Suprapubic skin (tissue), 4 donors: Measurements from ENCODE around the gene GAPT. TPM values are rescaled to one million over a fixed set of nuclear protein-coding genes. Genes with fewer than 3 reads are reported as not detected.
A peak's percentile ranks its signal among the peaks of the same experiment; 100 is the strongest.

Source experiments
- DNase-seq, 2 donors: peaks; one replicate each; pipeline ENCODE4 v3.0.0-alpha.2; 2019; ENCODE audit warnings: low spot score in 2 of 2
- H3K27ac ChIP-seq: fragments of 200-600 bp; sonication (generic); one replicate; pipeline ENCODE4 v1.5.1; 2019
- H3K27me3 ChIP-seq: fragments of 200-600 bp; sonication (generic); one replicate; pipeline ENCODE4 v1.5.1; 2019
- H3K36me3 ChIP-seq: fragments of 200-600 bp; sonication (generic); one replicate; pipeline ENCODE4 v1.5.1; 2019
- H3K4me1 ChIP-seq: fragments of 200-600 bp; sonication (generic); one replicate; pipeline ENCODE4 v1.5.1; 2019
- H3K4me3 ChIP-seq: fragments of 200-600 bp; sonication (generic); one replicate; pipeline ENCODE4 v1.5.1; 2019; ENCODE audit warnings: mild to moderate bottlenecking
- H3K9me3 ChIP-seq: fragments of 200-600 bp; sonication (generic); one replicate; pipeline ENCODE4 v1.5.1; 2019
- EP300 ChIP-seq: sonication (generic); formaldehyde crosslinking; IDR thresholded peaks from one replicate; pipeline ENCODE4 v1.6.1; 2017; ENCODE audit warnings: antibody characterized with exemption
- POLR2A ChIP-seq, 2 donors: fragments of 450-650 bp; IDR thresholded peaks; one replicate each; pipeline ENCODE4 v1.6.1; 2017; ENCODE audit warnings: antibody characterized with exemption in 2 of 2, mild to moderate bottlenecking in 2 of 2, moderate library complexity in 2 of 2
- POLR2AphosphoS5 ChIP-seq, 3 donors: sonication (generic); formaldehyde crosslinking; IDR thresholded peaks; one replicate each; pipeline ENCODE4 v1.6.1; 2017; ENCODE audit warnings: antibody characterized with exemption in 3 of 3
- WGBS: methylation state at CpG from one replicate; pipeline ENCODE4 v1.1.5; 2018; 5-methylcytosine and 5-hydroxymethylcytosine counted together
- total RNA-seq, 4 donors: library from RNA; depleted of rRNA; stranded (reverse); fragments of >200 nt; gene quantifications; one replicate each; pipeline ENCODE4 v1.1.0, GENCODE V29; 2016
- TF ChIP-seq, protein P1 (sequence below), 2 donors: fragments of 200-600 bp in 1 of 2; fragments of 450-650 bp in 1 of 2; sonication (generic) in 1 of 2; IDR thresholded peaks; one replicate each; pipeline ENCODE4 v1.5.1; 2016 to 2019; ENCODE audit warnings: antibody characterized with exemption in 2 of 2, mild to moderate bottlenecking in 1 of 2, moderate library complexity in 1 of 2

The GAPT gene
- total RNA-seq, 4 donors from 2014 or later, result 0.42 to 1.4 TPM; not detected in 2

DNA sequence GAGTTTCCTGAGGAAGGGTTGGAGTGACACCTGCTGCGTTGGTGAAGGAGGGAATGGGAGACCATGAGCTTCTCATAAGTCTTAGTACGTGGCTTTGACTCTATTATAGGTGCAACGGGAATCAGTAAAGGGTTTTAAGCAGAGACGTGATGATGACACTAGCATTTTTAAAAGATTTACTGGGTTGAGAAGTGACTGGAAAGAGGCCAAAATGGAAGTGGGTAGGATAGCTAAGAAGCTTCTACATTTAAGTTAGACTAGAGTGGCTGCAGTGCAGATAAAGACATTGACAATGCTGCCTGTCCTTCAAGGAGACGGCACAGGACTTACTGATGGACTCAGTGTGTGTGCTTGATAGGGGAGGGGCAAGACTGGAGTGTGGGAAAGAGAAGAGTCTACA, 6.2 kb downstream of the GAPT start:
- H3K4me1 ChIP-seq, result no peaks in the 10 kb centered on the region
- DNase-seq, result no peak
- TF ChIP-seq EP300, result no peak
- no peak for TF ChIP-seq POLR2A (IDR thresholded peaks at IDR 0.05)
- TF ChIP-seq, protein P1, sequence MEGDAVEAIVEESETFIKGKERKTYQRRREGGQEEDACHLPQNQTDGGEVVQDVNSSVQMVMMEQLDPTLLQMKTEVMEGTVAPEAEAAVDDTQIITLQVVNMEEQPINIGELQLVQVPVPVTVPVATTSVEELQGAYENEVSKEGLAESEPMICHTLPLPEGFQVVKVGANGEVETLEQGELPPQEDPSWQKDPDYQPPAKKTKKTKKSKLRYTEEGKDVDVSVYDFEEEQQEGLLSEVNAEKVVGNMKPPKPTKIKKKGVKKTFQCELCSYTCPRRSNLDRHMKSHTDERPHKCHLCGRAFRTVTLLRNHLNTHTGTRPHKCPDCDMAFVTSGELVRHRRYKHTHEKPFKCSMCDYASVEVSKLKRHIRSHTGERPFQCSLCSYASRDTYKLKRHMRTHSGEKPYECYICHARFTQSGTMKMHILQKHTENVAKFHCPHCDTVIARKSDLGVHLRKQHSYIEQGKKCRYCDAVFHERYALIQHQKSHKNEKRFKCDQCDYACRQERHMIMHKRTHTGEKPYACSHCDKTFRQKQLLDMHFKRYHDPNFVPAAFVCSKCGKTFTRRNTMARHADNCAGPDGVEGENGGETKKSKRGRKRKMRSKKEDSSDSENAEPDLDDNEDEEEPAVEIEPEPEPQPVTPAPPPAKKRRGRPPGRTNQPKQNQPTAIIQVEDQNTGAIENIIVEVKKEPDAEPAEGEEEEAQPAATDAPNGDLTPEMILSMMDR (IDR thresholded peaks at IDR 0.05), result no peak
- TF ChIP-seq POLR2AphosphoS5 (IDR thresholded peaks at IDR 0.05), result no peak

DNA sequence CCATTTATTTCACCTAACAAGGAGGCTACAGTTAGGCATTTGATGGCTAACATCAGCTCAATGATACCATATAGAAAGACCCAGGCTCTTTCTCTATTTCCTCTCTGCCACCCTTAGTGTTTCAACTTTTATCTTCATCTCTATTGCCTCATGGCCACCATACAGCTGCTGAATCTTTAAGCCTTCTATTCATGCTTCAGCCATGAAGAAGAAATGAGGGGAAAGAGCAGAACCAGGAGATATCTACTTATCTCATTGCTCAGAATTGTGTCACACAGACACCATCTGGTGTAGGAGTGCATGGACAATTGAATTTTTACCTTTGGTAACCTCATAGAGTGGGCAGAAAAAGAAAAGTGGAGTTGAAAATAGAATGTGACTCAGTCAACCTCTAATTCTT, 6.7 kb downstream of the GAPT start:
- no peak for DNase-seq
- no peaks in the 10 kb centered on the region for H3K9me3 ChIP-seq
- H3K4me3 ChIP-seq, result no peak overlapping the region
- TF ChIP-seq POLR2AphosphoS5 (IDR thresholded peaks at IDR 0.05) (no peak), POLR2A (IDR thresholded peaks at IDR 0.05) (no peak), EP300 (no peak)
- TF ChIP-seq, protein P1 (IDR thresholded peaks at IDR 0.05), result no peak
- no peak overlapping the region for H3K27ac ChIP-seq
- no peaks in the 10 kb centered on the region for H3K36me3 ChIP-seq
- no peaks in the 10 kb centered on the region for H3K27me3 ChIP-seq
- H3K4me1 ChIP-seq, result no peaks in the 10 kb centered on the region

More for the DNA sequence above, 6.2 kb downstream of the GAPT start:
- Histone ChIP-seq H3K4me3 (no peak overlapping the region), H3K27me3 (no peaks in the 10 kb centered on the region), H3K27ac (no peak overlapping the region), H3K9me3 (no peaks in the 10 kb centered on the region), H3K36me3 (no peaks in the 10 kb centered on the region)
- WGBS, result 71% methylated on average over 5 of the region's 5 CpGs

DNA sequence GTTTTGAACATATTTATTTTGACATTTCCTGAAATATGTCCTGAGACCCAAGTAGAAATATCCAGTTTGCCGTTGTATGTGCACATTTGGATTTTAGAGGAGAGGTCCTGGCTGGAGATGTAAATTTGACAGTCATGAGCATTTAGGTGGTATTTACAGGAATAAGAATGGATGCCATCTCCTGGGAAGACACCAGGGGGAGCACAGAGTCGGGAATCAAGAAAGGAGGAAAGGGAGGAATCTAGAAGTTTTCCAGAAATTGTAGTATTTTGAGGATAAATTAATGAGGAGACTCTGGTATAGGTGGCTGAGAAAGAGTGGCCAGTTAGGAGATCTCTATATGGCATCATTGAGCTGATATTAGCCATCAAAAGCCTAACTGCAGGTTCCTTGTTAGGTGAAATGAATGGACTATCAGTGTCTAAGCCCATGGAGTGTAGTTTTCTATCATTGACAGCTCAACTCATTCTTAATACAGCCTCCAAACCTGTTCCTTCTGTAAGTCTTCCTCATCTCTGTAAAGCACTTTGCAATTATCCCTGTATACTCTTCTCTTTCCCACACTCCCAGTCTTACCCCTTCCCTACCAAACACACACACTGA, 7.2 kb downstream of the GAPT start:
- no peak for DNase-seq
- Histone ChIP-seq H3K4me1 (no peaks in the 10 kb centered on the region), H3K36me3 (no peaks in the 10 kb centered on the region), H3K27me3 (no peaks in the 10 kb centered on the region), H3K27ac (no peak overlapping the region), H3K4me3 (no peak overlapping the region), H3K9me3 (no peaks in the 10 kb centered on the region)
- TF ChIP-seq POLR2A (IDR thresholded peaks at IDR 0.05), result no peak
- TF ChIP-seq, protein P1 (IDR thresholded peaks at IDR 0.05), result peak; percentile 16 to 53
- WGBS, result 8% methylated on average over 2 of the region's 2 CpGs

DNA sequence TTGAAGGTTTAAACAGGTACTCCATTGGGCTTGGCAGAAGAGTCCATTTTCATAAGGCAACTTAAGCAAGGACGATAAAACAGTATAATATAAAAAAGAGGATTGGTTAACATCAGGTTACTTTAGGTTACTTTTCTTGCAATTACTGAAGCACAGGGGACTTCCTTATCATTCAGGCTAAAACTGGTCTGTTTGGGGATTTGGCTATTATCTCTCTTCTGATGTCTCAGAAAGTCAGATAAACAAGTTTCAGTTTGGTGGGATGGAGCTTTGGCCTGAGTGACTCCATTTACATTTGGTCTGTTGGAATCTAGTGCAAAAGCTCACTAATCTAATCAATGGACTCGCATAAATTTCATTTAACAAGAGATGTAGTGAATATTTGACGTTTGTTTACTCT, 8.0 kb downstream of the GAPT start:
- H3K4me1 ChIP-seq, result no peaks in the 10 kb centered on the region
- H3K36me3 ChIP-seq, result no peaks in the 10 kb centered on the region
- no peaks in the 10 kb centered on the region for H3K27me3 ChIP-seq
- TF ChIP-seq POLR2A (IDR thresholded peaks at IDR 0.05), result no peak
- TF ChIP-seq POLR2AphosphoS5 (IDR thresholded peaks at IDR 0.05), result no peak
- H3K4me3 ChIP-seq, result no peak overlapping the region
- no peak overlapping the region for H3K27ac ChIP-seq
- WGBS, result 85% methylated on average over 3 of the region's 3 CpGs
- H3K9me3 ChIP-seq, result no peaks in the 10 kb centered on the region
- DNase-seq, result no peak

DNA sequence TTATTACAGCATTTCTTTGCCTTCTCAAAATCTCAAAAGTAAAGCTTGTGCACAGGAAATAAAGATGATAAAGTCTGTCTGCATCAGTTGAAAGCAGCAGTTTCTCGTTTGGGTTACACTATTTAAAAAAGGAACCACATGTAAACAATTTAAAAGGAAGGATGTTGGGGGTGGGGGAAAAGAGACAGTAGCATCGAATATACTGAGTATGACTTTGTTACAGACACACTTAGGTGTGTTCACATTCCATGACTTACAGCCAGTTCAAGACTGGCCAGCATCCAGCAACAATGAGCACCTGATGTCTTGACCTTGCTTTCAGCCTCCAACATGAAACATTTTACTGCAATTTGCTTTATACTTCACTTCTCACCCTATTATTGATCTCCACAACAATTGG, 8.7 kb downstream of the GAPT start:
- WGBS, result 12% methylated on average over 2 of the region's 2 CpGs
- no peaks in the 10 kb centered on the region for H3K36me3 ChIP-seq
- no peak for DNase-seq
- TF ChIP-seq, protein P1 (IDR thresholded peaks at IDR 0.05), result no peak
- no peak for TF ChIP-seq POLR2AphosphoS5 (IDR thresholded peaks at IDR 0.05)
- TF ChIP-seq POLR2A (IDR thresholded peaks at IDR 0.05), result no peak
- no peak for TF ChIP-seq EP300
- H3K9me3 ChIP-seq, result no peaks in the 10 kb centered on the region
- H3K27ac ChIP-seq, result no peak overlapping the region
- H3K27me3 ChIP-seq, result no peaks in the 10 kb centered on the region
- H3K4me1 ChIP-seq, result no peaks in the 10 kb centered on the region
- H3K4me3 ChIP-seq, result no peak overlapping the region
